DND-41 (cell line): ENCODE measurements around the gene SAMD8.

Experiments used
- ATAC-seq: fragments of 200-7000 bp; cut with Tn5 transposase; 3 replicates; pipeline ENCODE4 v1.9.1; 2021; ENCODE audit warnings: low read depth; ENCODE audit not compliant: insufficient read depth
- DNase-seq: peaks from one replicate; pipeline ENCODE4 v3.0.0-alpha.2; 2020
- H2AFZ ChIP-seq: 2 replicates; pipeline ENCODE4 v1.6.0; 2012; ENCODE audit warnings: low read depth, low read length
- H3K27ac ChIP-seq: 2 replicates; pipeline ENCODE4 v1.5.1; 2012; ENCODE audit warnings: low read length, inconsistent platforms
- H3K27me3 ChIP-seq: fragments of 200-600 bp; sonication (generic); 2 replicates; pipeline ENCODE4 v1.6.0; 2012; ENCODE audit warnings: low read length, mild to moderate bottlenecking, inconsistent platforms; ENCODE audit not compliant: insufficient read depth, poor library complexity
- H3K36me3 ChIP-seq: 2 replicates; pipeline ENCODE4 v1.5.1; 2012; ENCODE audit warnings: low read length, inconsistent platforms; ENCODE audit not compliant: insufficient read depth
- H3K4me1 ChIP-seq: 2 replicates; pipeline ENCODE4 v1.5.1; 2012; ENCODE audit warnings: mild to moderate bottlenecking, low read length; ENCODE audit not compliant: insufficient read depth
- H3K4me2 ChIP-seq: 2 replicates; pipeline ENCODE4 v1.6.0; 2012; ENCODE audit warnings: mild to moderate bottlenecking, moderate library complexity, low read length, inconsistent platforms; ENCODE audit not compliant: insufficient read depth
- H3K4me3 ChIP-seq, 2 experiments: fragments of 200-600 bp in 1 of 2; shearing (Covaris generic) in 1 of 2; 2 replicates each; pipeline ENCODE4 v1.5.1; 2012 to 2016; ENCODE audit warnings: inconsistent platforms in 2 of 2, low read length in 2 of 2, mild to moderate bottlenecking in 2 of 2, low read depth in 1 of 2, moderate library complexity in 1 of 2
- H3K79me2 ChIP-seq: 2 replicates; pipeline ENCODE4 v1.6.0; 2012; ENCODE audit warnings: low read length, inconsistent platforms; ENCODE audit not compliant: insufficient read depth
- H3K9ac ChIP-seq: 2 replicates; pipeline ENCODE4 v1.6.0; 2012; ENCODE audit warnings: low read depth, mild to moderate bottlenecking, inconsistent platforms, low read length, moderate library complexity
- H3K9me3 ChIP-seq: 2 replicates; pipeline ENCODE4 v1.5.1; 2012; ENCODE audit warnings: low read length, moderate library complexity, mild to moderate bottlenecking, inconsistent platforms; ENCODE audit not compliant: insufficient read depth, severe bottlenecking
- H4K20me1 ChIP-seq: 2 replicates; pipeline ENCODE4 v1.6.0; 2012; ENCODE audit warnings: low read length; ENCODE audit not compliant: insufficient read depth
- CTCF ChIP-seq: IDR thresholded peaks from 2 replicates; pipeline ENCODE4 v1.5.1; 2012; ENCODE audit warnings: borderline replicate concordance, low read length, moderate library complexity, mild to moderate bottlenecking; ENCODE audit not compliant: poor library complexity, severe bottlenecking; ENCODE audit errors: extremely low read depth
- EZH2 ChIP-seq: IDR thresholded peaks from 3 replicates; pipeline ENCODE4 v1.6.1; 2012; ENCODE audit warnings: borderline replicate concordance, low read depth, mild to moderate bottlenecking, moderate library complexity, low read length, inconsistent platforms; ENCODE audit not compliant: severe bottlenecking

Gene SAMD8

DNA sequence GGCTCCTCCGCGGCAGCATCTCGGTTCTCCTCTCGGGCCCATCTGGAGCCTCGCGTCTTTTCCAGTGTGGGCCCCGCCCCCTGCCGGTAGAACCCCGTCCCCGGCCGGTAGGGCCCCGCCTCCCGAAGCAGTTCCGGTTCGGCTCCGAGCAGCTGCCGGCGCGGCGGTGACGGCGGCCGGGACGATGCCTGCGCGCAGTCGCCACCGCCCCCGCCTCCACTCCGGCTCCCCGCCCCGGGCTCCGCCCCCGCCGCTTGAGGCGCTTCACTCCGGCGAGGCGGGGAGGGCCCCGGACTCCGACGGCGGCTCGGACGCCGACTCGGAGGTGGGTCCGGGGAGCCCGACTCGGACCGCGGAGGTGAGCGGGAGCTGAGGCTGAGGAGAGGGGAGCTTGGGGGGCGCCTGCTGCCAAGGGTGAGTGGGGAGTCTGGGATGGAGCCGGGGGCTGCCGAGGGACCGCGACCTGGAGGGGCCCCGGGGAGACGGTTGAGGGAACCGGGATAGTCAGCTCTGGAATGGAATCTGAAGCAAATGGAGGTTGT lies at the start of gene SAMD8:
Gene SAMD8 (plus strand): TSS at position 292 of the 542 bp plus-strand sequence. CDS start 38,873 bp downstream, outside the sequence.
- TF ChIP-seq EZH2: no peak
- TF ChIP-seq CTCF: peak; percentile 20
- Histone ChIP-seq H3K4me1 (peaks cover 48% of the 10 kb centered on the region), H3K27ac (peak within 1 kb of the TSS; percentile 81), H3K79me2 (peaks cover 61% of the 10 kb centered on the region), H3K4me2 (peak within 1 kb of the TSS; percentile 81), H3K4me3 (peak within 1 kb of the TSS; percentile 75 to 95), H3K27me3 (no peaks in the 10 kb centered on the region), H3K36me3 (no peaks in the 10 kb centered on the region), H3K9ac (peak within 1 kb of the TSS; percentile 87), H4K20me1 (peaks cover 3% of the 10 kb centered on the region; the same call in 1 of the 2 replicates), H3K9me3 (no peaks in the 10 kb centered on the region), H2AFZ (peak within 1 kb of the TSS; percentile 90)
- ATAC-seq: peak; percentile 89; the same call in 2 of the 3 replicates
- DNase-seq: peak; percentile 98

- no peak overlapping the region for H3K4me3 ChIP-seq
Observed at GRCh38 chr10:75061709-75062505, 49.5 kb upstream of the SAMD8 start.

GRCh38 chr10:75062506-75063299 lies 48.8 kb upstream of the SAMD8 start:
- H3K4me1 ChIP-seq: no peaks in the 10 kb centered on the region
- TF ChIP-seq EZH2 (no peak), CTCF (no peak)
- H3K27me3 ChIP-seq: no peaks in the 10 kb centered on the region
- no peaks in the 10 kb centered on the region for H3K9me3 ChIP-seq
- H3K79me2 ChIP-seq: no peaks in the 10 kb centered on the region
- no peaks in the 10 kb centered on the region for H3K36me3 ChIP-seq
- H4K20me1 ChIP-seq: no peaks in the 10 kb centered on the region
- no peak overlapping the region for H3K9ac ChIP-seq
- H3K27ac ChIP-seq: no peak overlapping the region
- DNase-seq (no peak), ATAC-seq (no peak)
- no peak overlapping the region for H3K4me2 ChIP-seq
- no peak overlapping the region for H2AFZ ChIP-seq
- H3K4me3 ChIP-seq: no peak overlapping the region

More at GRCh38 chr10:75061709-75062505, 49.5 kb upstream of the SAMD8 start:
- Histone ChIP-seq H3K27me3 (no peaks in the 10 kb centered on the region), H3K9me3 (no peaks in the 10 kb centered on the region), H2AFZ (no peak overlapping the region), H3K36me3 (no peaks in the 10 kb centered on the region), H3K4me1 (no peaks in the 10 kb centered on the region), H4K20me1 (no peaks in the 10 kb centered on the region), H3K79me2 (no peaks in the 10 kb centered on the region), H3K9ac (no peak overlapping the region), H3K27ac (no peak overlapping the region), H3K4me2 (no peak overlapping the region)
- TF ChIP-seq CTCF: no peak
- no peak for TF ChIP-seq EZH2
- ATAC-seq: no peak
- no peak for DNase-seq
